GM10266 (cell line): ENCODE results near the gene FAM131A.

Experiments used
- DNase-seq: peaks from one replicate; pipeline ENCODE4 v3.0.0; 2012; ENCODE audit errors: extremely low spot score
- CTCF ChIP-seq: IDR thresholded peaks from 2 replicates; pipeline ENCODE4 v1.5.1; 2012; ENCODE audit warnings: mild to moderate bottlenecking, low read depth; ENCODE audit not compliant: control insufficient read depth, insufficient read depth; ENCODE audit errors: missing control alignments

FAM131A gene

GRCh38 chr3:184327171-184327570 is 10.2 kb upstream of the FAM131A start:
- no peak for TF ChIP-seq CTCF
- DNase-seq = no peak

- no peak for DNase-seq
- TF ChIP-seq CTCF = no peak
These were observed 8.9 kb upstream of the FAM131A start for GRCh38 chr3:184328516-184328915.

- TF ChIP-seq CTCF = no peak
- DNase-seq = no peak
These were observed 4.9 kb upstream of the FAM131A start for GRCh38 chr3:184332370-184333090.

- DNase-seq = no peak
- TF ChIP-seq CTCF = no peak
These were observed 4.2 kb upstream of the FAM131A start for GRCh38 chr3:184333190-184333589.

- no peak for TF ChIP-seq CTCF
- no peak for DNase-seq
These were observed 3.7 kb upstream of the FAM131A start for GRCh38 chr3:184333700-184334099.

GRCh38 chr3:184334470-184335158 is 2.8 kb upstream of the FAM131A start:
- no peak for TF ChIP-seq CTCF
- DNase-seq = no peak

GRCh38 chr3:184335291-184335660 is 2.1 kb upstream of the FAM131A start:
- DNase-seq = no peak
- TF ChIP-seq CTCF = no peak
